Testis (tissue), 3 donors: ENCODE measurements around the gene ZBTB7C. TPM values are rescaled to one million over a fixed set of nuclear protein-coding genes. Genes with fewer than 3 reads are reported as not detected.

Experiments used
- DNase-seq: peaks from one replicate; pipeline ENCODE4 v3.0.0-alpha.2; 2019
- H3K27ac ChIP-seq, 2 donors: fragments of 200-600 bp; sonication (generic); one replicate each; pipeline ENCODE4 v1.5.1; 2019
- H3K27me3 ChIP-seq: fragments of 200-600 bp; sonication (generic); one replicate; pipeline ENCODE4 v1.5.1; 2019
- H3K36me3 ChIP-seq: fragments of 200-600 bp; sonication (generic); one replicate; pipeline ENCODE4 v1.5.1; 2017; ENCODE audit warnings: low read depth; ENCODE audit errors: missing control alignments
- H3K4me1 ChIP-seq: fragments of 200-600 bp; sonication (generic); one replicate; pipeline ENCODE4 v1.5.1; 2019
- H3K4me3 ChIP-seq, 2 donors: fragments of 200-600 bp; sonication (generic); one replicate each; pipeline ENCODE4 v1.5.1; 2017 to 2019
- H3K9me3 ChIP-seq: fragments of 200-600 bp; sonication (generic); one replicate; pipeline ENCODE4 v1.5.1; 2017
- POLR2A ChIP-seq: fragments of 450-650 bp; IDR thresholded peaks from one replicate; pipeline ENCODE4 v1.6.1; 2017; ENCODE audit warnings: antibody characterized with exemption, mild to moderate bottlenecking, moderate library complexity
- WGBS, 2 donors: methylation state at CpG; one replicate each; pipeline ENCODE4 v1.1.5; 2018; 5-methylcytosine and 5-hydroxymethylcytosine counted together
- intact Hi-C: fragments of 100-400 bp; cut with DNase I; formaldehyde crosslinking; loops from one replicate; pipeline ENCODE4 v1.15.1; 2023; ENCODE audit warnings: low total_unique reads
- polyA plus RNA-seq: library from polyadenylated mRNA; stranded (reverse); fragments of 350-450 nt; fragmentation: Illumina TruSeq; extraction: RNeasy Lipid Tissue Mini Kit (QIAGEN cat#74804); gene quantifications from one replicate; pipeline ENCODE4 v1.2.3, GENCODE V29; 2014; ENCODE audit warnings: low read depth, low replicate concordance; ENCODE audit not compliant: insufficient read depth
- total RNA-seq, 2 donors: library from RNA; depleted of rRNA; stranded (reverse); fragments of >200 nt; gene quantifications; one replicate each; pipeline ENCODE4 v1.2.3, GENCODE V29; 2016
- TF ChIP-seq, protein P1 (sequence below), 3 experiments: fragments of 450-650 bp in 2 of 3; fragments of 200-600 bp in 1 of 3; sonication (generic) in 1 of 3; IDR thresholded peaks; one replicate each; pipeline ENCODE4 v1.5.1; 2016 to 2019; ENCODE audit warnings: antibody characterized with exemption in 3 of 3, mild to moderate bottlenecking in 2 of 3, moderate library complexity in 1 of 3

ZBTB7C gene
- total and polyA plus RNA-seq, 3 donors from 2014 or later: 14.1 to 65.4 (median 42.4) TPM

DNA sequence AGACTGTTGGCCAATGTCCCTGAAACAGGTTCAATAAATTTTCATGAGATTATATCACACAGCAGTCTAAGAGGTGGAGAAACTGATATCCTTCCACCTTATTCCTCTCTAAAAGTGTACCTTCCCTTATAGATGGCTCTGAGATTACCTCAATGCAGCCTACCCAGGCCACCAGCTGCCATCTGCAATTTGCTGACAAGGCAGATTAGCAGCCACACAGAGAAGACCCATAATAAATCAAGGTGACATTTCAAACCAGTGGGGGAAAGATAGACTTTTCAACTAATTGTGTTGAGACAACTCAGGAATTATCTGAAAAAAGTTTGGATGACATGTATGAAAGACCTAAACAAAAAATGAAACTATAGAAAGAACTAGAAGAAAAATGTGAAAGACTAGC is 43.2 kb downstream of the ZBTB7C start:
- Histone ChIP-seq H3K4me1 (no peaks in the 10 kb centered on the region), H3K27ac (no peak overlapping the region), H3K27me3 (no peaks in the 10 kb centered on the region), H3K36me3 (no peaks in the 10 kb centered on the region), H3K4me3 (no peak overlapping the region), H3K9me3 (no peaks in the 10 kb centered on the region)
- TF ChIP-seq, protein P1, sequence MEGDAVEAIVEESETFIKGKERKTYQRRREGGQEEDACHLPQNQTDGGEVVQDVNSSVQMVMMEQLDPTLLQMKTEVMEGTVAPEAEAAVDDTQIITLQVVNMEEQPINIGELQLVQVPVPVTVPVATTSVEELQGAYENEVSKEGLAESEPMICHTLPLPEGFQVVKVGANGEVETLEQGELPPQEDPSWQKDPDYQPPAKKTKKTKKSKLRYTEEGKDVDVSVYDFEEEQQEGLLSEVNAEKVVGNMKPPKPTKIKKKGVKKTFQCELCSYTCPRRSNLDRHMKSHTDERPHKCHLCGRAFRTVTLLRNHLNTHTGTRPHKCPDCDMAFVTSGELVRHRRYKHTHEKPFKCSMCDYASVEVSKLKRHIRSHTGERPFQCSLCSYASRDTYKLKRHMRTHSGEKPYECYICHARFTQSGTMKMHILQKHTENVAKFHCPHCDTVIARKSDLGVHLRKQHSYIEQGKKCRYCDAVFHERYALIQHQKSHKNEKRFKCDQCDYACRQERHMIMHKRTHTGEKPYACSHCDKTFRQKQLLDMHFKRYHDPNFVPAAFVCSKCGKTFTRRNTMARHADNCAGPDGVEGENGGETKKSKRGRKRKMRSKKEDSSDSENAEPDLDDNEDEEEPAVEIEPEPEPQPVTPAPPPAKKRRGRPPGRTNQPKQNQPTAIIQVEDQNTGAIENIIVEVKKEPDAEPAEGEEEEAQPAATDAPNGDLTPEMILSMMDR (IDR thresholded peaks at IDR 0.05): no peak
- TF ChIP-seq POLR2A: no peak
- no peak for DNase-seq
- intact Hi-C loops: no loop called here

GRCh38 chr18:48364146-48364545 is 45.0 kb downstream of the ZBTB7C start:
- TF ChIP-seq, protein P1 (IDR thresholded peaks at IDR 0.05): no peak
- TF ChIP-seq POLR2A: no peak
- intact Hi-C loops: no loop called here
- H3K9me3 ChIP-seq: no peaks in the 10 kb centered on the region
- H3K27me3 ChIP-seq: no peaks in the 10 kb centered on the region
- no peaks in the 10 kb centered on the region for H3K36me3 ChIP-seq
- H3K4me1 ChIP-seq: peaks cover 3% of the 10 kb centered on the region
- DNase-seq: no peak
- 78 to 95% methylated on average over 5 of the region's 5 CpGs for WGBS, 2 donors
- H3K27ac ChIP-seq: no peak overlapping the region
- no peak overlapping the region for H3K4me3 ChIP-seq

- H3K27ac ChIP-seq: no peak overlapping the region
- H3K9me3 ChIP-seq: no peaks in the 10 kb centered on the region
- H3K4me1 ChIP-seq: peaks cover 3% of the 10 kb centered on the region
- WGBS, 2 donors: 44 to 67% methylated on average over 3 of the region's 3 CpGs
- DNase-seq: no peak
- H3K36me3 ChIP-seq: no peaks in the 10 kb centered on the region
- no peaks in the 10 kb centered on the region for H3K27me3 ChIP-seq
- H3K4me3 ChIP-seq: no peak overlapping the region
- intact Hi-C loops: no loop called here
- TF ChIP-seq, protein P1 (IDR thresholded peaks at IDR 0.05): no peak
- no peak for TF ChIP-seq POLR2A
These were observed 46.0 kb downstream of the ZBTB7C start for GRCh38 chr18:48363175-48363574.

GRCh38 chr18:48361801-48362200 is 47.4 kb downstream of the ZBTB7C start:
- no peak for DNase-seq
- H3K9me3 ChIP-seq: no peaks in the 10 kb centered on the region
- intact Hi-C loops: no loop called here
- H3K27me3 ChIP-seq: no peaks in the 10 kb centered on the region
- TF ChIP-seq, protein P1 (IDR thresholded peaks at IDR 0.05): no peak
- TF ChIP-seq POLR2A: no peak
- no peak overlapping the region for H3K4me3 ChIP-seq
- 78 to 84% methylated on average over 3 to 4 of the region's 4 CpGs for WGBS, 2 donors
- H3K27ac ChIP-seq: no peak overlapping the region
- peaks cover 3% of the 10 kb centered on the region for H3K4me1 ChIP-seq
- no peaks in the 10 kb centered on the region for H3K36me3 ChIP-seq

GRCh38 chr18:48360376-48361021 is 48.7 kb downstream of the ZBTB7C start:
- 89 to 93% methylated on average over 9 of the region's 9 CpGs for WGBS, 2 donors
- no peak overlapping the region for H3K4me3 ChIP-seq
- intact Hi-C loops: no loop called here
- no peak for TF ChIP-seq POLR2A
- TF ChIP-seq, protein P1 (IDR thresholded peaks at IDR 0.05): no peak
- H3K36me3 ChIP-seq: no peaks in the 10 kb centered on the region
- H3K4me1 ChIP-seq: peaks cover 12% of the 10 kb centered on the region
- no peaks in the 10 kb centered on the region for H3K27me3 ChIP-seq
- H3K9me3 ChIP-seq: no peaks in the 10 kb centered on the region
- no peak for DNase-seq
- no peak overlapping the region for H3K27ac ChIP-seq
